Activated CD4-positive, alpha-beta T cell treated with anti-CD3 and anti-CD28 coated beads, Interleukin-2, amount 50 U/mL, for 48 hours (primary cell): ENCODE data around the gene SLC45A2.
"Not testable (repeated sequence)": the region's sequence is repeated elsewhere in the genome, so short reads cannot be mapped to it uniquely, and the experiment has no call there.

ENCODE experiments used
- DNase-seq, 2 experiments: peaks; one replicate each; pipeline ENCODE4 v3.0.0-alpha.2; 2020

The SLC45A2 gene

GRCh38 chr5:33906248-33906647 is 78.2 kb downstream of the SLC45A2 start:
- DNase-seq, result not testable (repeated sequence)

- no peak for DNase-seq
Observed at GRCh38 chr5:33905381-33905780, 79.1 kb downstream of the SLC45A2 start.

- DNase-seq, result no peak
Observed at GRCh38 chr5:33903118-33903517, 81.4 kb downstream of the SLC45A2 start.

DNA sequence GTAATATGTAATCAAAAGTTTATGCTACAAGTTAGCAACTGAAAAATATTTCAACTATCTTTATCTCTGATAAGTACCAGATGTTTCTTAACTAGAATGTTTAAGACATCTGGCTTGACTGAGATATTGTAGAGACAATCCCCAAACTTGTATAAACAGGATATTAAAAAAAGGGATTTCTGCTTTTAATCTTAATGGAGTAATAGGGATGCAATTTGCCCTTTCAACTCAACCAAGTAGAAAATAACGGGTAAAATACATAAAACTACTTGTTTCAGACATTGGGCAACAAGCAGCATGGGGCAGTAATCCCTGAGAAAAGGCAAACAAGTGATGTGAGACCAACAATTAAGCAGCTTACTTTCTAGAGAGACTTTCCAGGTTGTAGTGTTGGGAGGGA is 83.3 kb downstream of the SLC45A2 start:
- no peak for DNase-seq
